ENCODE results near the gene RALGAPB.
A peak's percentile ranks its signal among the peaks of the same experiment; 100 is the strongest.

RALGAPB gene

GRCh38 chr20:38426006-38426897, 46.4 kb upstream of the RALGAPB start (continued):
- no peak for TF ChIP-seq ZNF398 (tag by site-specific recombination; IDR thresholded peaks at IDR 0.05)
- peak; percentile 34; the same call in 1 of the 2 replicates for TF ChIP-seq ZBTB17 (tag by site-specific recombination; IDR thresholded peaks at IDR 0.05)
- TF ChIP-seq ZNF560 (tag by site-specific recombination; IDR thresholded peaks at IDR 0.05; ENCODE audit: borderline replicate concordance), result no peak
- 0 out of 2 replicates have a peak, but pooled peaks have one; percentile 14 for TF ChIP-seq WT1 (tag by site-specific recombination; IDR thresholded peaks at IDR 0.05)
- TF ChIP-seq ZNF114 (tag by site-specific recombination; IDR thresholded peaks at IDR 0.05), result no peak
- no peak for TF ChIP-seq ZNF10 (tag by site-specific recombination; IDR thresholded peaks at IDR 0.05)
- TF ChIP-seq ZBTB8A (tag by site-specific recombination; IDR thresholded peaks at IDR 0.05), result no peak

- no peaks in the 10 kb centered on the region for H3K4me1 ChIP-seq (ENCODE audit: control insufficient read depth, insufficient read depth, low read length)
- H3K9me3 ChIP-seq (ENCODE audit: control insufficient read depth, insufficient read depth, low read depth, low read length), result no peaks in the 10 kb centered on the region
- H3K27ac ChIP-seq (ENCODE audit: extremely low read depth, low read depth, low read length), result no peak overlapping the region
- H3K36me3 ChIP-seq (ENCODE audit: control insufficient read depth in 2 of 2, insufficient read depth in 1 of 2, low read length in 2 of 2), result peaks cover 33 to 99% of the 10 kb centered on the region in 2 experiments
- ChIA-PET POLR2A (interaction anchor here (2.7 kb wide), 1 partner anchor 45 kb away, joined by 6 read pairs; the partner anchor contains the start of gene RALGAPB), CTCF (interaction anchor here (1.2 kb wide), 1 partner anchor 41 kb away, joined by 3 read pairs; no protein-coding TSS in a partner anchor)
- no peak overlapping the region for H3K4me3 ChIP-seq (ENCODE audit: low read depth, low read length)
- no peak for TF ChIP-seq ZXDB (tag by site-specific recombination; IDR thresholded peaks at IDR 0.05)
- TF ChIP-seq ZNF621 (tag by site-specific recombination; IDR thresholded peaks at IDR 0.05), result no peak
- TF ChIP-seq ZNF433 (tag by site-specific recombination; IDR thresholded peaks at IDR 0.05; ENCODE audit: low read depth), result no peak
Observed at GRCh38 chr20:38427655-38428023, 45.0 kb upstream of the RALGAPB start.

- no peak overlapping the region for H3K27ac ChIP-seq (ENCODE audit: extremely low read depth, low read depth, low read length)
- H3K36me3 ChIP-seq (ENCODE audit: control insufficient read depth in 2 of 2, insufficient read depth in 1 of 2, low read length in 2 of 2), result peaks cover 30 to 99% of the 10 kb centered on the region in 2 experiments
- no peaks in the 10 kb centered on the region for H3K9me3 ChIP-seq (ENCODE audit: control insufficient read depth, insufficient read depth, low read depth, low read length)
- TF ChIP-seq KLF8 (tag by site-specific recombination; IDR thresholded peaks at IDR 0.05) (no peak), ZNF26 (tag by site-specific recombination; IDR thresholded peaks at IDR 0.05) (no peak), ZNF394 (tag by site-specific recombination; IDR thresholded peaks at IDR 0.05; ENCODE audit: borderline replicate concordance) (no peak), KLF10 (tag by site-specific recombination; IDR thresholded peaks at IDR 0.05) (no peak), ZNF221 (tag by site-specific recombination; IDR thresholded peaks at IDR 0.05; ENCODE audit: borderline replicate concordance) (no peak), ZNF140 (tag by site-specific recombination; IDR thresholded peaks at IDR 0.05) (no peak), ZFP3 (tag by site-specific recombination; IDR thresholded peaks at IDR 0.05; ENCODE audit: low read depth) (no peak), ZNF621 (tag by site-specific recombination; IDR thresholded peaks at IDR 0.05) (no peak), ZNF76 (tag by site-specific recombination; IDR thresholded peaks at IDR 0.05; ENCODE audit: borderline replicate concordance, low read depth) (no peak), ELK4 (IDR thresholded peaks at IDR 0.05; ENCODE audit: borderline replicate concordance, low read depth, low read length) (no peak)
- POLR2A ChIA-PET, result interaction anchor here (1.5 to 2.7 kb wide), 2 partner anchors 11 to 44 kb away, joined by 6 read pairs; partner anchors contain the start of gene RALGAPB
- no peaks in the 10 kb centered on the region for H3K4me1 ChIP-seq (ENCODE audit: control insufficient read depth, insufficient read depth, low read length)
- no peak overlapping the region for H3K4me3 ChIP-seq (ENCODE audit: low read depth, low read length)
- CTCF ChIA-PET, result interaction anchor here (1.2 to 1.7 kb wide), 2 partner anchors 17 to 20 kb away, joined by 3 to 6 read pairs; no protein-coding TSS in a partner anchor
Observed at GRCh38 chr20:38428800-38429199, 43.8 kb upstream of the RALGAPB start.

Measured in HEK293 (cell line).